Glomerular visceral epithelial cell (primary cell): ENCODE results near the gene RALGAPA2.
A peak's percentile ranks its signal among the peaks of the same experiment; 100 is the strongest.

ENCODE experiments used
- DNase-seq: peaks from one replicate; pipeline ENCODE4 v3.0.0-alpha.2; 2016; ENCODE audit errors: extremely low spot score

Gene RALGAPA2

GRCh38 chr20:20712474-20713243 lies at the start of gene RALGAPA2:
Gene RALGAPA2, minus strand, starts transcription at chr20:20712644. Its CDS starts 164 bp downstream, at chr20:20712480.
- DNase-seq: peak; percentile 98

DNA sequence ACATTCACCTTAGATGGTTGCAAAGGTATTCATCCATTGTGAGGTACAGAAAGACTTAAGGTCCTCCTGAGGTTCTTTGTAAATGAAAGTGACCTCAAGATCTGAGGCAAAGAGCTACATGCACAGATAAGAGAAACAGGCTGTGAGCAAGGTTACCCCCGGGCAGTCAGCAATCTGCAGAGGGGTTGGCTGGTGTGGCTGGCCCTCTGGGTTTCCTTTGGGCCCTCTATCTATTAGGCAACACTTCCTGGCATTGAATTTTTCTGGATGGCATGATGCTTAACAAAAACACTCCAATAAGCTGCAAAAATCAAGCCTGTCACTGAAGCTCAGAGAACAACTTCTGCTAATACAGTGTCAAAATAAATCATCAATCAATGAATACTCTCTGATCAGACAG lies 48.9 kb upstream of the RALGAPA2 start:
- DNase-seq: no peak

DNA sequence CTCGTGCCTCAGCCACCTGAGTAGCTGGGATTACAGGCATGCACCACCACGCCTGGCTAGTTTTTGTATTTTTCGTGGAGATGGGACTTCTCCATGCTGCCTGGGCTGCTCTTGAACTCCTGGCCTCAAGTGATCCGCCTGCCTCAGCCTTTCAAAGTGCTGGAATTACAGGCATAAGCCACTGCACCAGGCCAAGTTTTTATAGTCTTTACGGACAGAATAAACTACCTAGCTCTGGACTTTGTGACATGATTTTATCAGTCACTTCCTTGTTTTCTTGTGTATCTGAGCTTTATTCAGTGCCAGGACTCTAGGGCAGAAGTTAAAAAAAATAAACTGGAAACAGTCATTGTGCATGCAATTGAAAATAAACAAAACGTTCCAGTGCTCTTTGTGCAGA lies 46.7 kb upstream of the RALGAPA2 start:
- DNase-seq: no peak

DNA sequence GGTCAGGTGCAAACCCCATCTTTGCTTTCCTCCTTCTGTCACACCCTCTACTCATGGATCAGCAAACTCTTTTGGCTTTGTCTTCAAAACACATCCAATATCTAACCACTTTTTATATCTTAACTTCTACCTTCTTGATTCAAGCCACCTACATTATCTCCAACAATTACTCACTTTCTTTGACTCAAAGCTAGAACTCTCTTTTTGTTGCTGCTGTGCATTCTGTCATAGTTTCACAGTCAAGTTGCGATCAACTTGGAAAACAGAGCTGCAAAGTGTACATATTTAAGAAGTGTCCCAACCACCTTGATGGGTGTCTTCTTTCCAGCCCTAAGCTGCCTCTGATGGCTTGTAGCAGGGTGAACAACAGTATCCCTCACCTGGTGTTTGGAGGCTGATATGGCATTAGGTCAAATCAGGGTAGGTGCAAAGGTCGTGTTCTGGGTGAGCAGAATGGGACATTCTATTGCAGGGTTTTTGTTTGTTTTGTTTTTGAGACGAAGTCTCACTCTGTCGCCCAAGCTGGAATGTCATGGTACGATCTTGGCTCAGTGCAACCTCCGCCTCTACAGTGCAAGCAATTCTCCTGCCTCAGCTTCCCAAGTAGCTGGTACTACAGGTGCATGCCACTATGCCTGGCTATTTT lies 43.4 kb upstream of the RALGAPA2 start:
- no peak for DNase-seq

DNA sequence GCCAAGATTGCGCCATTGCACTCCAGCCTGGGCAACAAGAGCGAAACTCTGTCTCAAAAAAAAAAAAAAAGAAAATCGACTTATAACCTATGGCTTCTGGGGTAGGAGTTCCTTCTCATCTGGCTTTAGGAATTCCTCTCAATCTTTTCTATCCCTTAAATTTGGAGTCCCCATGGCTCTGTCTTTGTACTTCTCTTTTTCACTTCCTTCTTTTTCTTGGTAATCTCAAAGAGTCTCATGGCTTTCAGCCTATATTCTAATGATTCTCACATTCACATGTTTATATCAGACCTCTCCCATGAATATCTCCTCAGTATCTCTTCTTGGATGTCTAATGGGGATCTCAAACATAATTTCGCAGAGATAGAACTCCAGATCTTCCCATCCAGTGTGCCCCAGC lies 42.8 kb upstream of the RALGAPA2 start:
- DNase-seq: no peak

GRCh38 chr20:20754714-20755113 lies 42.3 kb upstream of the RALGAPA2 start:
- DNase-seq: no peak

DNA sequence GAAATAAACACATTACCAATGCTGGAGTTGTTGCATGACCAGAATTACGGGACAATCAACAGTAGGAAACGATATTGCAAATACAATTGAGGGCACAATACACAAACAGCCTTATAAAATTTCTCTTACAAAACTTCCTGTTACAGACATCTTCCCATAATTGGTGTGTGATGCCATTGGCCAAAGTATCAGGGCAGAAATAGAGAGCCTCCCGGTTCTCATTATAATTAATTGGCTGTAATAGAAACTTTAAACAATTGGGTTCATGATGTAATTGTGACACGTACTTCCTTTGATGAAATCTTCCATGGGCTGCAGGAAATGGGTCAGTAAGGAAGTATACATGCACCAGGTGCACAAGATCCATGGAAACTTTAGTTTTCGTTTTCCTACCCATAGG lies 40.3 kb upstream of the RALGAPA2 start:
- no peak for DNase-seq

GRCh38 chr20:20747298-20747697 lies 34.9 kb upstream of the RALGAPA2 start:
- DNase-seq: no peak

DNA sequence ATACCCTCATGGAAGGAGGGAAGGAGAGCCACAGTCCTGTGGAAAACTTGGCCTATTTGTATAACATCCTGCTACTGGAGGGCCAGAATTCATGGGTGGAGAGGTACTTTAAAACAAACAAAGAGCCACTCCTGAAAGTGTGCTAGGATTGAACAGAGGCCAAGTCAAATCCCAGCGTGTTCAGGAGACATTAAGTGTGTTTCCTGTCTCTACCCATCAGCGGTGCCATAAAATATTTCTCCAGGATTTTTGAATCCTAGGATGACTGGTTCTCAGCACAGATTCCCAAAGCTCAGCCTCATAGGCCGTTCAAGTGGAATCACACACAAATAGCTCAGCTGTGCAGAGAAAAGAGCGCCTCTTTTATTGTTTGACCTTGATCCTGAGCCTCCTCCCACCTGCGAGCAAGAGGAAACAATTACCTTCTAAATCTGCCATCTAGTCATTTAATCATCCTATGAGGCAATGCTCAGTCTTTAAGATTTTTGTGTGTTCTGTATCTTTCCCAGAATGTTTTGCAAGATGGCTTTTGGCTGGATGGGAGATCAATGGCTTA lies 31.8 kb upstream of the RALGAPA2 start:
- DNase-seq: no peak

DNA sequence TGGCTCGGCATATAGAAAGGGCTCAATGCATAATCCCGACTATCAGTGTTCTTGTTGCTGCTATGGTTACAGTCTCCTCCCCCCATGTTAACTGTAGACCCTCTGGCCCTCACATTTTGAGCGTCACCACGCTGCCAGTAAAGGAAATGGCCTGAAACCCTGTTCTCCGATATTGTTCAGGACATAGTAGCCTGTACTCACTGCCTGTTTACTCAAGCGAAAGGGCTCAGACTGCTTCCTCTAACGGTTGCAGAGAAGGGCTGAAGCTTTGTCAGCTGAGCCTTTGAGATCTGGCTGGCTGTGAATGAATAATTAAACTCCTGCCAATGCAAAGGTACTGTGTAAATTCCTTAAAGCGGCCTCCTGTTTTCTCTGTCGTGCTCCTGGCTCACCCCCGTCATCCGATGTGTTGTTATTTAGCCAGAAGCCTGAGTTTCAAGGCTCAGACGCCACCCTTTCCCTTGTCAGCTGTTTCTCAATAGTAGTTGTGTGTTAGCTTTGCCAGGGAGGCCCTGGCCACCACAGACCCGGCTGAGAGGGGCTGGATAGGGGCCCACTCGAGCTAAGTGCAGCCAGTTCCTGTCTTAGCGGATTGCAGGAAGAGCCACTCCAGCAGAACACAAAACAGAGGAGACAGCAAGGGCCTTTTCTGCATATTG lies 31.2 kb upstream of the RALGAPA2 start:
- DNase-seq: no peak

DNA sequence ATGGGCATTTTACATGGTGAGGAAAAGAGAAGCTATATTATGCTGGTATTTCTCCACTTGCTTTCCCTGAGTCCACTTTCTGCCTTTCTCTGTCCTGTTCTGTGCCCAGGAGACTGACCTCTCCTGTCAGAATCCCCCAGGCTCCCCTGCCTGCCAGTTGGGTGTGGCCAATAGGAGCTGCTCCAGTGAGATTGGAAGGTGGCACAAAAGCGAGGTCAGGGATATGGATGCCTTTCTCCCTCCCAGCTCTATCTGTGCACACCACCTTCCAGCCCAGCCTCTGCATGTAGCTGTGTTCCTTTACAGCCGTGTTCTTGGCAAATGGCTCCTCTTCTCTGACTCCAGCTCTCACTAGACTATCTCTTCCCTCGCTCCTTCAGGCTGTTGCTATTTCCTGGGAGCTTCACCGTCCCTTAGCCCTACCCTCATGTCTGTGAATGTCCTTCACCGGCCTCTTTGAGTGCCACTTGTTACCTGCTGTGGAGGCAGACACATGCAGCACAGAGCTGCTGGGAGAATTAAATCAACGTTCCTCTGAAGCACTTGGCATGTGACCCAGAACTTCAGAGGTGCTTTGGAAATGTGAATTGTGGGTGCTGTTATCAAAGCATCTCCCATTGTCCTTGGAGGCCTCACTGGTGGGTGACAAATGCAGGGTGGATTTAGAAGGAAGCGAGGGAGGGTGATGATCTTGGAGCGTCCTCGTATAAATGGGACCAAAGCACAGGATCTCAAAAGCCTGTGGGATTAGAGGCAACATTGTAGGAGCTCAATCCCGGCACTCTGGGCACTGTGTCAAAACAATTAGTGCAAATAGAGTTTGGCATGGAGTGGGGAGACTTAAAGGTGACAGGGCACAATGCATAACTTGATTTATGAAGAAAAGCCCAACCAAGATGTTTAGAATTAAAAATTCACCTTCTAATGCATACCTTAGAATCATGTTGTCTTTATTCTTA lies 28.9 kb upstream of the RALGAPA2 start:
- DNase-seq: no peak

DNA sequence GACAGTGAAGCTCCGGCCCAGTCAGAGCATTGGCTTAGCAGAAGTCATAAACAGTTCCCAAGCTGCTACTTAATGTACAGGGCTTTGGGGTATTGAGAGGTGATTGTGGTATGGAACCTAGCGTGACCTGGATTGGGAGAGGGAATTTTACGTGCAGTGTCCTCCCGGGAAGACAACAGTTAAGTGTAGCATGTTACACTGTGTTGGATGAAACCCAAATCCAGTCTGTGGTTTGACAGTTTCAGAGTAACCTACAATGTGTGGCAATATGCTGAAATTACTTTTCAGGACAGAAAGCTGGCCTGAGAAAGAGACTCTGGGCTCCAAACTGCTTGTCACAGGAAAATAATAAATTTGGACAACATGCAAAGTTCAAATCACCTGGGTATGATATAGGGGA lies 28.1 kb upstream of the RALGAPA2 start:
- DNase-seq: no peak

GRCh38 chr20:20737158-20737557 lies 24.7 kb upstream of the RALGAPA2 start:
- DNase-seq: no peak

DNA sequence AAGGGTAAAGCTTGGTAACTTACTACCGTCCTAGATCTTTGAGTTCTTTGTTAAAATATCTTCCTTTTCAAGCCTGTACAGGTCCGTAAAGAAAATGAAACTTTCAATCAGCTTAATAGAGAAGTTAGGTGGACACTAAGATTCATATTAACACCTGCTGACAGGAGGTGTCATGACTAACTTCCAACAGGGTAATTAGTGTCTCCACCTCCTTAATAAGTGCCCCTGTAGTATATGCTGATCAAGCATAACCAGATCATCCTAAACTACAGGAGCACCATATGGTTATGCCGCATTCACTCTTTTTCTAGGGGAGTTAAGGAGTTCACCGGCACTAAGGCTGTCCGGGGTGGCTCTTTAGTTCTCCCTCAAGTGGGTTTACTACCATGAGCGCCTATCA lies 23.9 kb upstream of the RALGAPA2 start:
- no peak for DNase-seq

DNA sequence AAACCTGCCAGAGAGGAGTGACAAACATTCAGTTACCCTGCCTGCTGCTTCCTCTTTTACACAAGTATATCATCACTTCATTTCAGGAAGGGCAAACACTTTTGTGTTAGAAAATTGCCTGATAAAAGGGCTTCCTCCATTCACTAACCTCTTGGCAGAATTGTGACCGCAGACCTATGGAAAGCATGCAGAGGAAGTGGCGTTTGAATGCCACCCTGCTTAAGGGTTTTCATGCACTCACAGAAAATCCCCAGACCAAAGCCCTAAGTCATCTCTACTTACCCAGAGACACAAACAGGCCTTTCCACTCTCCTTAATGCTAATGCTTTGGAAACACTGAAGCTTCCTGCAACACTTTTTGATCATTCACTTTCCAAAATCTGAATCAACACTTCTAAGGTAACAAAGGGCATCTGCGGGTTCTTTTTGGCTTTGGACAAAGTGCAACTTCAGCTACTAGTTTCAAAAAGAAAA lies 22.1 kb upstream of the RALGAPA2 start:
- no peak for DNase-seq

GRCh38 chr20:20733943-20734342 lies 21.5 kb upstream of the RALGAPA2 start:
- no peak for DNase-seq

GRCh38 chr20:20732641-20733040 lies 20.2 kb upstream of the RALGAPA2 start:
- no peak for DNase-seq

DNA sequence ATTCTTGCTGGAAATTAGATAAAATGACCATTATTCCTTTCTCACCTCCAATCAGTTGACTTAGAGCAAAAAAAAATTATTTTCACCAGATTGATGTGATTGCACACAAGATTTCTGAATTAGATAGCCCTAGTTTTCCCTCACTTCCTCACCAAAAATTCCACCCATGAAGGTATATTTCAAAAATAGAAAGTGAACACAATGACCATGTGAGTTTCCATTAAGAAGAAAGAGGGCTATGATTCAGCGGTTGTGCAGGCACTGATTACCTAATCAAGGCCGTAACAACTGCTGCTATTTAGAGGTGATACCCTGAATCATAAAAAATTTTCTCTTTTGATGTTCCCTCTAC lies 19.5 kb upstream of the RALGAPA2 start:
- no peak for DNase-seq

DNA sequence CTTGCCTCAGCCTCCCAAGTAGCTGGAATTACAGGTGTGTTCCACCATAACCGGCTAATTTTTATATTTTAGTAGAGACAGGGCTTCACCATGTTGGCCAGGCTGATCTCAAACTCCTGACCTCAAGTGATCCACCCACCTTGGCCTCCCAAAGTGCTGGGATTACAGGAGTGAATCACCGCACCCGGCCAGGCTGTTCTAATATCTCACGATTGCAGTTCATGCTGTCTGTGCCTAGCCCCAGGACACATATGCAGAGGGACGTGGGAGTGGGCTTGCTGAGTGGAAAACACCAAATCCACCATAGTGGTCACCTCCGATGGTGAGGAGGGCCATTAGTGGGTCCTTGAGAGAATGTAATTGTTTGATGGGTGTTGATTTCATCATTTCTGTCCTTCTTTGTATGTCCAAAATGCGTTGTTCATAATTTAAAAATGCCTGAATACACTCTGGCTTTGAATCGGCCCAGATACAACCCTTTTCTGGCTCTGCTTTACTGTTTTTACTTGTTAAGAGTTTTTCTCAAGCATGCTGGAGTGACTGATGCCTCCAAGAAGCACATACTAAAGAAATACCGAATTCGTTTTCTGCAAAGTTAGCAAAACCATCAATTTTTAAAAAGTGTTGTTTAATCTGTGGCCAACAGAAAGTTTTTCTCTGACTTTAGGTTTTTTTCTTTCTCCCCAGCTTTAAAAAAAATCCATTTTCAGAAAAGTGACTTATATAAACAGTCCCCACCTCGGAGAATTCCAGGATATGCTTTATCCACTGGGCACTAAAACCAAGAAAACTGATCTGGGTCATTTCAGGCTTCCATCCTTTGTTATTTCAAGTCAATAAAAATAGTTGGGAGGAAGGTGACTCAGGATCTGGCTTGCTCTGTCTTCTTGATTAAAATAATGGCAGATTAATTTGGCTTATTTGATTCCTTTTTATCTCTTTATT lies 18.8 kb upstream of the RALGAPA2 start:
- DNase-seq: no peak

GRCh38 chr20:20729563-20729962 lies 17.1 kb upstream of the RALGAPA2 start:
- no peak for DNase-seq
